Colon (tissue), 2 donors: ENCODE measurements around the gene ANKRD34A.

Experiments
- FAIRE-seq: peaks from 2 replicates; lab custom pipeline; 2012; peaks lifted over from hg19 to GRCh38; lab: Jason Lieb, UNC
- donor health status: control.
- donor health status: control.

The ANKRD34A gene

GRCh38 chr1:145965119-145965744 lies 857 bp upstream of the ANKRD34A start:
- no peak for FAIRE-seq

- FAIRE-seq = no peak
These were observed 933 bp downstream of the ANKRD34A start for GRCh38 chr1:145963265-145964019.

GRCh38 chr1:145962157-145963102 lies 1.9 kb downstream of the ANKRD34A start:
- no peak for FAIRE-seq

GRCh38 chr1:145961425-145962156 lies 2.8 kb downstream of the ANKRD34A start:
- FAIRE-seq = no peak

- no peak for FAIRE-seq
These were observed 3.3 kb downstream of the ANKRD34A start for GRCh38 chr1:145961109-145961424.

GRCh38 chr1:145960468-145961108 lies 3.8 kb downstream of the ANKRD34A start:
- no peak for FAIRE-seq

- no peak for FAIRE-seq
These were observed 4.4 kb downstream of the ANKRD34A start for GRCh38 chr1:145959957-145960467.

GRCh38 chr1:145959333-145959732 lies 5.0 kb downstream of the ANKRD34A start:
- no peak for FAIRE-seq

GRCh38 chr1:145958734-145959133 lies 5.6 kb downstream of the ANKRD34A start:
- FAIRE-seq = no peak

- FAIRE-seq = no peak
These were observed 6.7 kb downstream of the ANKRD34A start, which contains the start of gene LIX1L for GRCh38 chr1:145957443-145958319. Gene LIX1L, minus strand, starts transcription at chr1:145958017. Its CDS starts 90 bp downstream, at chr1:145957927.

GRCh38 chr1:145956781-145957442 lies 7.5 kb downstream of the ANKRD34A start:
- no peak for FAIRE-seq

GRCh38 chr1:145956361-145956760 lies 8.0 kb downstream of the ANKRD34A start:
- FAIRE-seq = no peak

- no peak for FAIRE-seq
These were observed 8.9 kb downstream of the ANKRD34A start for GRCh38 chr1:145955436-145955835.

GRCh38 chr1:145953861-145954260 lies 10.5 kb downstream of the ANKRD34A start:
- no peak for FAIRE-seq

GRCh38 chr1:145952903-145953302 lies 11.5 kb downstream of the ANKRD34A start:
- no peak for FAIRE-seq

- no peak for FAIRE-seq
These were observed 12.8 kb downstream of the ANKRD34A start for GRCh38 chr1:145951526-145951925.

- FAIRE-seq = no peak
These were observed 15.2 kb downstream of the ANKRD34A start for GRCh38 chr1:145949219-145949618.

- no peak for FAIRE-seq
These were observed 16.8 kb downstream of the ANKRD34A start for GRCh38 chr1:145947551-145947950.

GRCh38 chr1:145946477-145946986 lies 17.8 kb downstream of the ANKRD34A start:
- FAIRE-seq = no peak
